Measurements from ENCODE around the gene RPGRIP1.

Gene RPGRIP1

GRCh38 chr14:21279783-21280182 lies at the start of gene RPGRIP1:
Gene RPGRIP1, plus strand, starts transcription at chr14:21280083. Its CDS starts 7,894 bp downstream, at chr14:21287977.
- Histone ChIP-seq H3K4me3 (ENCODE audit: low read depth, low read length) (no peak within 1 kb of the TSS), H3K36me3 (ENCODE audit: control insufficient read depth, insufficient read depth, low read length) (no peaks in the 10 kb centered on the region), H3K27me3 (ENCODE audit: control insufficient read depth, insufficient read depth, low read length) (no peaks in the 10 kb centered on the region), H3K9ac (ENCODE audit: low read length) (no peak within 1 kb of the TSS), H3K27ac (ENCODE audit: low read depth, low read length) (no peak within 1 kb of the TSS), H3K4me1 (ENCODE audit: control insufficient read depth, insufficient read depth, low read length) (no peaks in the 10 kb centered on the region), H3K9me3 (ENCODE audit: control insufficient read depth, insufficient read depth, low read depth, low read length) (no peaks in the 10 kb centered on the region)

DNA sequence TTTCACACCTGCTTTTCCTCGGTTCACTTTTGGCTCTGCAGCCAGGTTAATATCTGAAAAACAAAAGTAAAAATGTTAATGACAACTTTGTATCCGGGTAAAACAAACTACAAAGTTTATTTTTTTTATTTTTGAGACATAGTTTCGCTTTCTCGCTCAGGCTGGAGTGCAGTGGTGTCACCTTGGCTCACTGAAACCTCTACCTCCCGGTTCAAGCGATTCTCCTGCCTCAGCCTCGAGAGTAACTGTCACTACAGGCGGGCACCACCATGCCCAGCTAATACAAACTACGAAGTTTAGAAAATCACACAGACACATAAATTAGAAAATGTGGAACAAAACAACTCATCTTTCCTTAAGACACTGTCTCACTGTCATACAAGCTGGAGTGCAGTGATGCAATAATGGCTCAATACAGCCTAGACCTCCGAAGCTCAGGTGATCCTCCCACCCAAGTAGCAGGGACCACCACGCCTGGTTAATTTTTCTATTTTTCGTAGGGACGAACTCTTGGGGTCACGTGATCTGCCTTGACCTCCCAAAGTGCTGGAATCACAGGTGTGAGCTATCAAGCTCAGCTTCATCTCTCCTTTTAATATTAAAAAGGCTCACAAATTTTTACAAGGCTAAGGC lies 48.7 kb upstream of the RPGRIP1 start:
- no peak overlapping the region for H3K9ac ChIP-seq (ENCODE audit: low read length)
- H3K4me3 ChIP-seq (ENCODE audit: low read depth, low read length): no peak overlapping the region
- no peaks in the 10 kb centered on the region for H3K9me3 ChIP-seq (ENCODE audit: control insufficient read depth, insufficient read depth, low read depth, low read length)
- no peak overlapping the region for H3K27ac ChIP-seq (ENCODE audit: low read depth, low read length)
- no peaks in the 10 kb centered on the region for H3K4me1 ChIP-seq (ENCODE audit: control insufficient read depth, insufficient read depth, low read length)
- peaks cover 100% of the 10 kb centered on the region for H3K36me3 ChIP-seq (ENCODE audit: control insufficient read depth, insufficient read depth, low read length)
- H3K27me3 ChIP-seq (ENCODE audit: control insufficient read depth, insufficient read depth, low read length): no peaks in the 10 kb centered on the region

DNA sequence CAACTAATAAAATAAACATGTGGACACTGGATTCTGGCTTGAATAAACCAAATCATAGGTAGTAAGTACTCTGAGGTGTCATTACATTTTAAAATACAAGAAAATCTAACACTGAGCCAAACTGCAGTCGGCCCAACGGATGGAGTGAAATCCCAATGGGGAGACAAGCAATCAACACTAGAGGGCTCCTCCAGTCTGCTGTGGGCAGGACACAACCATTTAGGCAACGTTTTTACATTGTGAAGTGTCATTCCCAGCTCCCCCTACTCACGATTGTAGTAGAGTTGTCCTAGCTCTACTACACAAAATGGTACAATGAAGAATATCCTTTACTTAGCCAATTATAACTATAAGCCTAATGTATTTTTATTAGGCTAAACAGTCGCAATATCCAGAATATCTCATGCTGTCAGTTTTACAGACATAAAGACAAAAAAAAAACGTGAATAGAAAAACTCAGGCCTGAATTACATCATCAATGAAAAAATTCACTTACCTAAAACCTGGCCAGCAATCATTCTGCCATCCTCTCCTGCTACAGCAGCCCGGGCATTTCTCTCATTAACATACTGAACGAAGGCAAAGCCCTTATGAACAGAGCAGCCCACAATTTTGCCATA lies 46.3 kb upstream of the RPGRIP1 start:
- Histone ChIP-seq H3K36me3 (ENCODE audit: control insufficient read depth, insufficient read depth, low read length) (peaks cover 99% of the 10 kb centered on the region), H3K4me3 (ENCODE audit: low read depth, low read length) (no peak overlapping the region), H3K27ac (ENCODE audit: low read depth, low read length) (no peak overlapping the region), H3K9ac (ENCODE audit: low read length) (no peak overlapping the region), H3K27me3 (ENCODE audit: control insufficient read depth, insufficient read depth, low read length) (no peaks in the 10 kb centered on the region), H3K4me1 (ENCODE audit: control insufficient read depth, insufficient read depth, low read length) (no peaks in the 10 kb centered on the region; the same call in 1 of the 2 replicates), H3K9me3 (ENCODE audit: control insufficient read depth, insufficient read depth, low read depth, low read length) (no peaks in the 10 kb centered on the region)

- H3K27me3 ChIP-seq (ENCODE audit: control insufficient read depth, insufficient read depth, low read length): no peaks in the 10 kb centered on the region
- no peak overlapping the region for H3K27ac ChIP-seq (ENCODE audit: low read depth, low read length)
- H3K36me3 ChIP-seq (ENCODE audit: control insufficient read depth, insufficient read depth, low read length): peaks cover 99% of the 10 kb centered on the region
- H3K9ac ChIP-seq (ENCODE audit: low read length): no peak overlapping the region
- peaks cover 3% of the 10 kb centered on the region; the same call in 1 of the 2 replicates for H3K4me1 ChIP-seq (ENCODE audit: control insufficient read depth, insufficient read depth, low read length)
- H3K4me3 ChIP-seq (ENCODE audit: low read depth, low read length): no peak overlapping the region
- no peaks in the 10 kb centered on the region for H3K9me3 ChIP-seq (ENCODE audit: control insufficient read depth, insufficient read depth, low read depth, low read length)
These were observed 45.8 kb upstream of the RPGRIP1 start for GRCh38 chr14:21234112-21234511.

DNA sequence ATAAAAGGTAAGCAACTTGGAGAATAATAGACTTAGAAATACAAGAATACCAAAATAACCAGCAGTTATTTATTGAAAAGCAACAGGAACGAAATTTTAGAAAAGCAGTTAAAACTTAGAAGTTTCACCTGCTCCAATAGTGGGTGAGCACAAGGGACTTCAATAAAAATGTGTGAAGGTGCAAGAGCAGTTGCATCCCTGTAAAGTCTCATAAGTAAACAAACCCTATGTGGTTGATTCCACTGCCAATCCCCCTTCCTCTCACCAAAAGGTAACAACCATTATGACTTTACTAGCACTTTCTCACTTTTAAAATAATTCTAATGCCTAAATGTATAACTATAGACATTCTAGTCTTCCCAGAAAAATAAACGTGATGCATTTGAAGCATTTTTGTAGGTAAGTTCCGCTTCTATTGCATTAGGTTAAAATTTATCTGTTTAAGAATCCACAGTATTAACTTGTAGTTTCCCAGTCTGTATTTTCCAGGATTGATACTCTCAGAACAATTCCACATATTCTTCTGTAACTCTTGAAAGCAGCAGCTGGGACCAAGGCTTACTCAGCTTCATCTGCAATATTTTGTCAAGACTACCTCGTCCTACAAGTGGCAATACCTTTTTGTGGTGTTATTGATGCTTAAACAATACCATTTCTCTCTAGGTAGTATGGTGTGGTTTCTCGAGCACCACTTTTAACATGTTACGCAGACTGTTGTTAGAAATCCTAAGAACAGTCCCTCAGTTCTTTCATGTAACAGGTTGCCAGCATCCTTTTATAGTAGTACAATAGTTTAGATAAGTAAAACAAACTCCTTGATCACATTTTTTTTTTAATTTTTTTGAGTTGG lies 42.7 kb upstream of the RPGRIP1 start:
- Histone ChIP-seq H3K9ac (ENCODE audit: low read length) (no peak overlapping the region), H3K4me3 (ENCODE audit: low read depth, low read length) (no peak overlapping the region), H3K27me3 (ENCODE audit: control insufficient read depth, insufficient read depth, low read length) (no peaks in the 10 kb centered on the region), H3K9me3 (ENCODE audit: control insufficient read depth, insufficient read depth, low read depth, low read length) (no peaks in the 10 kb centered on the region), H3K4me1 (ENCODE audit: control insufficient read depth, insufficient read depth, low read length) (peaks cover 5% of the 10 kb centered on the region; the same call in 1 of the 2 replicates), H3K36me3 (ENCODE audit: control insufficient read depth, insufficient read depth, low read length) (peaks cover 96% of the 10 kb centered on the region), H3K27ac (ENCODE audit: low read depth, low read length) (no peak overlapping the region)

- peaks cover 5% of the 10 kb centered on the region; the same call in 1 of the 2 replicates for H3K4me1 ChIP-seq (ENCODE audit: control insufficient read depth, insufficient read depth, low read length)
- peaks cover 95% of the 10 kb centered on the region for H3K36me3 ChIP-seq (ENCODE audit: control insufficient read depth, insufficient read depth, low read length)
- H3K27ac ChIP-seq (ENCODE audit: low read depth, low read length): no peak overlapping the region
- H3K9ac ChIP-seq (ENCODE audit: low read length): no peak overlapping the region
- no peaks in the 10 kb centered on the region for H3K27me3 ChIP-seq (ENCODE audit: control insufficient read depth, insufficient read depth, low read length)
- no peak overlapping the region for H3K4me3 ChIP-seq (ENCODE audit: low read depth, low read length)
- H3K9me3 ChIP-seq (ENCODE audit: control insufficient read depth, insufficient read depth, low read depth, low read length): no peaks in the 10 kb centered on the region
These were observed 40.9 kb upstream of the RPGRIP1 start for GRCh38 chr14:21238823-21239518.

DNA sequence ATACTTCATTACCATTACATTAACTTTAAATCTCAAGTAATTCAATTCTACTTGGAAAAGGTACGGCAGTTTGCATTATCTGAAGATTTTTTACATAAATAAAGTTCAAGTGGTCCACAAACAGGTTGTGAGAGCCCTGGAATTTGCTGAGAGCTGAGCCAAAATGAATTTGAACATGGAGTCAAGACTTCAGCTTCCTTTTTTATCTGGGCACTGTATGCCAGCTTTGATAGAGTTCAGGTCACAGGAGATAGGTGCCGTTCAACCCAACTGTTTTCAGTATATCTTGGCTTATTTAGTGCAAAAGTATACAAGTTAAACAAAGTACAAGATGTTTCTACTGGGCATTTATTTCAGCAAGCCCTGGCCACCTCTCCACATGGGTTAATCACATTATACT lies 39.5 kb upstream of the RPGRIP1 start:
- H3K27ac ChIP-seq (ENCODE audit: low read depth, low read length): no peak overlapping the region
- H3K4me3 ChIP-seq (ENCODE audit: low read depth, low read length): no peak overlapping the region

GRCh38 chr14:21241218-21241819 lies 38.6 kb upstream of the RPGRIP1 start:
- Histone ChIP-seq H3K27me3 (ENCODE audit: control insufficient read depth, insufficient read depth, low read length) (no peaks in the 10 kb centered on the region), H3K27ac (ENCODE audit: low read depth, low read length) (no peak overlapping the region), H3K36me3 (ENCODE audit: control insufficient read depth, insufficient read depth, low read length) (peaks cover 94% of the 10 kb centered on the region), H3K4me3 (ENCODE audit: low read depth, low read length) (no peak overlapping the region), H3K9me3 (ENCODE audit: control insufficient read depth, insufficient read depth, low read depth, low read length) (no peaks in the 10 kb centered on the region), H3K4me1 (ENCODE audit: control insufficient read depth, insufficient read depth, low read length) (peaks cover 5% of the 10 kb centered on the region; the same call in 1 of the 2 replicates), H3K9ac (ENCODE audit: low read length) (no peak overlapping the region)

More for the DNA sequence above, 39.5 kb upstream of the RPGRIP1 start:
- no peaks in the 10 kb centered on the region for H3K9me3 ChIP-seq (ENCODE audit: control insufficient read depth, insufficient read depth, low read depth, low read length)
- no peak overlapping the region for H3K9ac ChIP-seq (ENCODE audit: low read length)
- H3K36me3 ChIP-seq (ENCODE audit: control insufficient read depth, insufficient read depth, low read length): peaks cover 94% of the 10 kb centered on the region
- peaks cover 5% of the 10 kb centered on the region; the same call in 1 of the 2 replicates for H3K4me1 ChIP-seq (ENCODE audit: control insufficient read depth, insufficient read depth, low read length)
- H3K27me3 ChIP-seq (ENCODE audit: control insufficient read depth, insufficient read depth, low read length): no peaks in the 10 kb centered on the region

DNA sequence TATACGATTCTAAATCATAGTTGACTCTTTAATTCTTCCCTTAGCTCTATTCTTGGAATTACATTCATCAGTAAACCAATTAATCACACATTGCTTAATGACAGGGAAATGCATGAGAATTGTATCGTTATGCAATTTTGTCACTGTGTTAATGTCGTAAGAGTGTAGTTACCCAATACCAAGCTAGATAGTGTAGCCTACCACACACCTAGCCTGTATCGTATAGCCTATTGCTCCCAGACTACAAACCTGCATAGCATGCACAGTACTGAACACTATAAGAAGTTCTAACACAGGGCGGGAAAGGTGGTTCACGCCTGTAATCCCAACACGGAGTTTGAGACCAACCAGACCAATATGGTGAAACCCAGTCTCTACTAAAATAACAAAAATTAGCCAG lies 35.3 kb upstream of the RPGRIP1 start:
- Histone ChIP-seq H3K27ac (ENCODE audit: low read depth, low read length) (no peak overlapping the region), H3K4me1 (ENCODE audit: control insufficient read depth, insufficient read depth, low read length) (no peaks in the 10 kb centered on the region), H3K36me3 (ENCODE audit: control insufficient read depth, insufficient read depth, low read length) (peaks cover 93% of the 10 kb centered on the region)

DNA sequence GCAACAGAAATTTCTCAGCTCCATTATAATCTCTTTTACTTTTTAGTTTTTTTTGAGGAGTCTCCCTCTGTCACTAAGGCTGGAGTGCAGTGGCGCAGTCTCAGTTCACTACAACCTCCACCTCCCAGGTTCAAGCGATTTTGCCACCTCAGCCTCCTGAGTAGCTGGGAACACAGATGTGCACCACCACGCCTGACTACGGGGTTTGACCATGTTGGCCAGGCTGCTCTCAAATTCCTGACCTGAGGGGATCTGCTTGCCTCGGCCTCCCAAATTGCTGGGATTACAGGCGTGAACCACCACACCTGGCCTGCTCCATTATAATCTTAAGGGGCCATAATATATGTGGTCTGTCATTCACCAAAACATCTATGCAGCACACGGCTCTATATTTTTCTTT lies 34.1 kb upstream of the RPGRIP1 start:
- H3K36me3 ChIP-seq (ENCODE audit: control insufficient read depth, insufficient read depth, low read length): peaks cover 93% of the 10 kb centered on the region
- H3K27me3 ChIP-seq (ENCODE audit: control insufficient read depth, insufficient read depth, low read length): no peaks in the 10 kb centered on the region
- no peak overlapping the region for H3K27ac ChIP-seq (ENCODE audit: low read depth, low read length)

More for the DNA sequence above, 35.3 kb upstream of the RPGRIP1 start:
- Histone ChIP-seq H3K27me3 (ENCODE audit: control insufficient read depth, insufficient read depth, low read length) (no peaks in the 10 kb centered on the region), H3K9me3 (ENCODE audit: control insufficient read depth, insufficient read depth, low read depth, low read length) (no peaks in the 10 kb centered on the region), H3K4me3 (ENCODE audit: low read depth, low read length) (no peak overlapping the region), H3K9ac (ENCODE audit: low read length) (no peak overlapping the region)

More for the DNA sequence above, 34.1 kb upstream of the RPGRIP1 start:
- no peak overlapping the region for H3K4me3 ChIP-seq (ENCODE audit: low read depth, low read length)
- H3K9ac ChIP-seq (ENCODE audit: low read length): no peak overlapping the region
- H3K9me3 ChIP-seq (ENCODE audit: control insufficient read depth, insufficient read depth, low read depth, low read length): no peaks in the 10 kb centered on the region
- H3K4me1 ChIP-seq (ENCODE audit: control insufficient read depth, insufficient read depth, low read length): no peaks in the 10 kb centered on the region
